ENCODE results near the gene ROR1. TPM values are rescaled to one million over a fixed set of nuclear protein-coding genes. Genes with fewer than 3 reads are reported as not detected.
"Not testable (repeated sequence)": the region's sequence is repeated elsewhere in the genome, so short reads cannot be mapped to it uniquely, and the experiment has no call there.

Gene ROR1
- polyA plus RNA-seq, 1 donor, result 36.8 TPM

- no peak for DNase-seq
Measured at GRCh38 chr1:63790989-63791388, 17.2 kb downstream of the ROR1 start.

- no peak for DNase-seq
Measured at GRCh38 chr1:63792152-63792551, 18.3 kb downstream of the ROR1 start.

- DNase-seq, result no peak
Measured at GRCh38 chr1:63793741-63794240, 20.0 kb downstream of the ROR1 start.

GRCh38 chr1:63794354-63794753, 20.5 kb downstream of the ROR1 start:
- no peak for DNase-seq

GRCh38 chr1:63794939-63795378, 21.1 kb downstream of the ROR1 start:
- DNase-seq, result no peak

- DNase-seq, result no peak
Measured at GRCh38 chr1:63795455-63795854, 21.6 kb downstream of the ROR1 start.

- DNase-seq, result no peak
Measured at GRCh38 chr1:63797056-63797726, 23.4 kb downstream of the ROR1 start.

GRCh38 chr1:63798284-63798683, 24.5 kb downstream of the ROR1 start:
- no peak for DNase-seq

GRCh38 chr1:63799307-63799706, 25.5 kb downstream of the ROR1 start:
- no peak for DNase-seq

GRCh38 chr1:63799820-63800219, 26.0 kb downstream of the ROR1 start:
- DNase-seq, result no peak

GRCh38 chr1:63802109-63802508, 28.3 kb downstream of the ROR1 start:
- DNase-seq, result no peak

- DNase-seq, result no peak
Measured at GRCh38 chr1:63804829-63805484, 31.1 kb downstream of the ROR1 start.

- no peak for DNase-seq
Measured at GRCh38 chr1:63807046-63807445, 33.2 kb downstream of the ROR1 start.

- DNase-seq, result no peak
Measured at GRCh38 chr1:63810936-63811469, 37.2 kb downstream of the ROR1 start.

GRCh38 chr1:63812071-63812700, 38.4 kb downstream of the ROR1 start:
- no peak for DNase-seq

- DNase-seq, result no peak
Measured at GRCh38 chr1:63813829-63814277, 40.0 kb downstream of the ROR1 start.

- not testable (repeated sequence) for DNase-seq
Measured at GRCh38 chr1:63816217-63816815, 42.5 kb downstream of the ROR1 start.

- no peak for DNase-seq
Measured at GRCh38 chr1:63817152-63817667, 43.4 kb downstream of the ROR1 start.

GRCh38 chr1:63817700-63818099, 43.9 kb downstream of the ROR1 start:
- DNase-seq, result no peak

GRCh38 chr1:63818567-63819325, 44.9 kb downstream of the ROR1 start:
- no peak for DNase-seq

- no peak for DNase-seq
Measured at GRCh38 chr1:63819795-63820194, 46.0 kb downstream of the ROR1 start.
